WTC11 (cell line): ENCODE data around the gene ASTN1. TPM values are rescaled to one million over a fixed set of nuclear protein-coding genes. Genes with fewer than 3 reads are reported as not detected.

Experiments used
- ATAC-seq: fragments of 200-7000 bp; cut with Tn5 transposase; 2 replicates; pipeline ENCODE4 v1.10.0; 2021; ENCODE audit warnings: mild to moderate bottlenecking, moderate library complexity
- CTCF ChIA-PET: fragments of 300-600 bp; sonication (Branson Sonifier 250); formaldehyde crosslinking; loops from one replicate; lab custom pipeline; 2021; ENCODE audit warnings: antibody characterized with exemption; lab: Charles Lee
- POLR2A ChIA-PET: fragments of 350-600 bp; sonication (Branson Sonifier 250); formaldehyde crosslinking; loops from one replicate; lab custom pipeline; 2021; ENCODE audit warnings: antibody characterized with exemption; lab: Charles Lee
- DNase-seq: peaks from one replicate; pipeline ENCODE4 v3.0.0; 2021; ENCODE audit warnings: low spot score
- H3K27ac Mint-ChIP-seq: 2 replicates; pipeline ENCODE4 v1.8.0; 2021; ENCODE audit warnings: mixed read lengths
- H3K27me3 Mint-ChIP-seq: 2 replicates; pipeline ENCODE4 v1.8.0; 2021; ENCODE audit warnings: low read depth, mild to moderate bottlenecking, moderate library complexity, mixed read lengths
- H3K36me3 Mint-ChIP-seq: 2 replicates; pipeline ENCODE4 v1.8.0; 2021; ENCODE audit warnings: mixed read lengths
- H3K4me1 Mint-ChIP-seq: 2 replicates; pipeline ENCODE4 v1.8.0; 2022; ENCODE audit warnings: mixed read lengths
- H3K4me3 Mint-ChIP-seq: 2 replicates; pipeline ENCODE4 v1.8.0; 2021; ENCODE audit warnings: mild to moderate bottlenecking, moderate library complexity, mixed read lengths
- H3K9me3 Mint-ChIP-seq: 2 replicates; pipeline ENCODE4 v1.8.0; 2021; ENCODE audit warnings: mixed read lengths
- ATF2 ChIP-seq: sonication (generic); formaldehyde crosslinking; IDR thresholded peaks from 2 replicates; pipeline ENCODE4 v1.8.1; 2022; ENCODE audit warnings: low read depth, missing genetic modification reagents, borderline replicate concordance
- CREB1 ChIP-seq: sonication (generic); formaldehyde crosslinking; IDR thresholded peaks from 2 replicates; pipeline ENCODE4 v1.8.0; 2023; ENCODE audit warnings: mild to moderate bottlenecking, missing genetic modification reagents
- CTCF ChIP-seq: fragments of 200-600 bp; IDR thresholded peaks from 2 replicates; pipeline ENCODE4 v1.8.0; 2022; ENCODE audit warnings: antibody characterized with exemption
- E2F5 ChIP-seq: sonication (generic); formaldehyde crosslinking; IDR thresholded peaks from 2 replicates; pipeline ENCODE4 v1.8.1; 2022; ENCODE audit warnings: mild to moderate bottlenecking, moderate library complexity, missing genetic modification reagents
- GABPB1 ChIP-seq: sonication (generic); formaldehyde crosslinking; IDR thresholded peaks from 2 replicates; pipeline ENCODE4 v1.8.1; 2023; ENCODE audit warnings: mild to moderate bottlenecking, missing genetic modification reagents
- MLX ChIP-seq: sonication (generic); formaldehyde crosslinking; IDR thresholded peaks from 2 replicates; pipeline ENCODE4 v1.8.1; 2023; ENCODE audit warnings: mild to moderate bottlenecking, missing genetic modification reagents, moderate library complexity
- NFE2L1 ChIP-seq: sonication (generic); formaldehyde crosslinking; IDR thresholded peaks from 2 replicates; pipeline ENCODE4 v1.8.1; 2023; ENCODE audit warnings: missing genetic modification reagents
- PRRX2 ChIP-seq: fragments of 250-450 bp; sonication (Bioruptor Pico); IDR thresholded peaks from 2 replicates; pipeline ENCODE4 v1.8.0; 2021; ENCODE audit warnings: mild to moderate bottlenecking
- ZNF138 ChIP-seq: sonication (generic); formaldehyde crosslinking; conservative IDR thresholded peaks from 2 replicates; pipeline ENCODE4 v1.8.1; 2022; ENCODE audit warnings: mild to moderate bottlenecking, moderate library complexity, missing genetic modification reagents
- total RNA-seq: library from RNA; stranded (reverse); gene quantifications from 3 replicates; pipeline ENCODE4 v1.2.3, GENCODE V29; 2021
- TF ChIP-seq, protein P1 (sequence below): sonication (generic); formaldehyde crosslinking; IDR thresholded peaks from 2 replicates; pipeline ENCODE4 v1.8.0; 2022; ENCODE audit warnings: missing genetic modification reagents

ASTN1 gene
- total RNA-seq, 1 experiment from 2014 or later: 3.4 TPM

- no peaks in the 10 kb centered on the region for H3K4me1 Mint-ChIP-seq
- H3K9me3 Mint-ChIP-seq: no peaks in the 10 kb centered on the region
- no peak for ATAC-seq
- POLR2A ChIA-PET: no interaction called here
- H3K4me3 Mint-ChIP-seq: no peak overlapping the region
- CTCF ChIA-PET: interaction anchor here (1.1 kb wide), 1 partner anchor 64 kb away, joined by 3 read pairs; no protein-coding TSS in a partner anchor
- H3K27me3 Mint-ChIP-seq: no peaks in the 10 kb centered on the region
- no peak for TF ChIP-seq CREB1
- TF ChIP-seq, all 79 proteins: peak for 0
- Mint-ChIP-seq H3K36me3 (no peaks in the 10 kb centered on the region), H3K27ac (no peak overlapping the region)
- no peak for DNase-seq
Measured at GRCh38 chr1:176884911-176885310, 279.6 kb downstream of the ASTN1 start.

GRCh38 chr1:176884286-176884685 lies 280.2 kb downstream of the ASTN1 start:
- Mint-ChIP-seq H3K9me3 (no peaks in the 10 kb centered on the region), H3K27ac (no peak overlapping the region), H3K36me3 (no peaks in the 10 kb centered on the region), H3K27me3 (no peaks in the 10 kb centered on the region), H3K4me3 (no peak overlapping the region), H3K4me1 (no peaks in the 10 kb centered on the region)
- ATAC-seq: no peak
- ChIA-PET POLR2A (no interaction called here), CTCF (interaction anchor here (1.1 kb wide), 1 partner anchor 65 kb away, joined by 3 read pairs; no protein-coding TSS in a partner anchor)
- TF ChIP-seq GABPB1 (CRISPR knock-in tag) (no peak), E2F5 (CRISPR knock-in tag) (no peak), NFE2L1 (CRISPR knock-in tag) (no peak), ATF2 (no peak), PRRX2 (CRISPR knock-in tag) (no peak)
- no peak for DNase-seq

DNA sequence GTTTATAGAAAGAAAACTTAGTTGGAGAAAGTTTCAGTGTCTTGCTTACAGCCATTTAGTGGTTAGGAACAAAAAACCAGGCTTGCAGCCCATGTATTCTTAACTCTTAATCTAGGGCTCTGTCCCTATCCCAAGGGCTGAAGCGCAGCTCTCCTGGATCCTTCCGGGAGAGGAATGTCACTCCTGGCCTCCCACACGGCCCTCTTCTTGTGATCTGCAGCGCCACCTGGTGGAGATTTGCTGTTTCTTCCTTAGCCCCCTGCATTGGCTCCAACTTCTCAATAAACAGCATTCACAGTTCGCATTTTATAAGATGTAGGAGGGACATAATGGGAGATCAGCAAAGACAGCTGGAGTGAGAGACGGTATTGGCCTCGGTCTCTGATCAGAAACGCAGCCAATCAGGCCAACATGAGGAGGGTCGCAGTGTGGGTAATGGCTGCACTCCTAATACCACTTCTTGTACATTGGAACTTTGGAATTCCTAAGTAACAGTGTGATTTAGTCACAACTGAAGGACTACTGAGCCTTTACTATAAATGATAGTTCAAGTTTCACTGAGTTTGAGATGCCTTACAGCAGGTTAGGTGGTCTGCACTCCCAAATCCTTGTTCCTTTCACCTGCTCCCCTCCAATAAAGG lies 283.4 kb downstream of the ASTN1 start:
- no peaks in the 10 kb centered on the region for H3K9me3 Mint-ChIP-seq
- ChIA-PET POLR2A (interaction anchor here (0.6 kb wide), 1 partner anchor 1729 kb away, joined by 3 read pairs; no protein-coding TSS in a partner anchor), CTCF (interaction anchor here (0.6 to 1.5 kb wide), 25 partner anchors 9 to 1032 kb away, joined by 3 to 13 read pairs (median 4); no protein-coding TSS in a partner anchor)
- H3K27ac Mint-ChIP-seq: no peak overlapping the region
- H3K36me3 Mint-ChIP-seq: no peaks in the 10 kb centered on the region
- TF ChIP-seq MLX (CRISPR knock-in tag): no peak
- no peak for TF ChIP-seq ZNF138
- TF ChIP-seq, protein P1, sequence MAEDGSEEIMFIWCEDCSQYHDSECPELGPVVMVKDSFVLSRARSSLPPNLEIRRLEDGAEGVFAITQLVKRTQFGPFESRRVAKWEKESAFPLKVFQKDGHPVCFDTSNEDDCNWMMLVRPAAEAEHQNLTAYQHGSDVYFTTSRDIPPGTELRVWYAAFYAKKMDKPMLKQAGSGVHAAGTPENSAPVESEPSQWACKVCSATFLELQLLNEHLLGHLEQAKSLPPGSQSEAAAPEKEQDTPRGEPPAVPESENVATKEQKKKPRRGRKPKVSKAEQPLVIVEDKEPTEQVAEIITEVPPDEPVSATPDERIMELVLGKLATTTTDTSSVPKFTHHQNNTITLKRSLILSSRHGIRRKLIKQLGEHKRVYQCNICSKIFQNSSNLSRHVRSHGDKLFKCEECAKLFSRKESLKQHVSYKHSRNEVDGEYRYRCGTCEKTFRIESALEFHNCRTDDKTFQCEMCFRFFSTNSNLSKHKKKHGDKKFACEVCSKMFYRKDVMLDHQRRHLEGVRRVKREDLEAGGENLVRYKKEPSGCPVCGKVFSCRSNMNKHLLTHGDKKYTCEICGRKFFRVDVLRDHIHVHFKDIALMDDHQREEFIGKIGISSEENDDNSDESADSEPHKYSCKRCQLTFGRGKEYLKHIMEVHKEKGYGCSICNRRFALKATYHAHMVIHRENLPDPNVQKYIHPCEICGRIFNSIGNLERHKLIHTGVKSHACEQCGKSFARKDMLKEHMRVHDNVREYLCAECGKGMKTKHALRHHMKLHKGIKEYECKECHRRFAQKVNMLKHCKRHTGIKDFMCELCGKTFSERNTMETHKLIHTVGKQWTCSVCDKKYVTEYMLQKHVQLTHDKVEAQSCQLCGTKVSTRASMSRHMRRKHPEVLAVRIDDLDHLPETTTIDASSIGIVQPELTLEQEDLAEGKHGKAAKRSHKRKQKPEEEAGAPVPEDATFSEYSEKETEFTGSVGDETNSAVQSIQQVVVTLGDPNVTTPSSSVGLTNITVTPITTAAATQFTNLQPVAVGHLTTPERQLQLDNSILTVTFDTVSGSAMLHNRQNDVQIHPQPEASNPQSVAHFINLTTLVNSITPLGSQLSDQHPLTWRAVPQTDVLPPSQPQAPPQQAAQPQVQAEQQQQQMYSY: no peak
- peak; percentile 86 for TF ChIP-seq CTCF
- ATAC-seq (peak; percentile 86), DNase-seq (peak; percentile 84)
- H3K4me3 Mint-ChIP-seq: no peak overlapping the region
- no peaks in the 10 kb centered on the region; the same call in 1 of the 2 replicates for H3K27me3 Mint-ChIP-seq
- no peaks in the 10 kb centered on the region; the same call in 1 of the 2 replicates for H3K4me1 Mint-ChIP-seq
